Activated CD8-positive, alpha-beta memory T cell treated with anti-CD3 and anti-CD28 coated beads, Interleukin-2, amount 10 ng/mL, durations not matched to agents 7 days and 5 days (primary cell): ENCODE results near the gene NAB2. TPM values are rescaled to one million over a fixed set of nuclear protein-coding genes. Genes with fewer than 3 reads are reported as not detected.
A peak's percentile ranks its signal among the peaks of the same experiment; 100 is the strongest.

Source experiments
- ATAC-seq: fragments of 150-1000 bp; cut with Tn5 transposase; one replicate; pipeline ENCODE4 v1.10.0; 2021; ENCODE audit warnings: moderate library complexity
- CTCF ChIA-PET: fragments of 350-600 bp; sonication (Branson Sonifier 250); formaldehyde crosslinking; loops from one replicate; lab custom pipeline; 2021; ENCODE audit warnings: antibody characterized with exemption; lab: Charles Lee
- DNase-seq: peaks from one replicate; pipeline ENCODE4 v3.0.0-alpha.2; 2020
- H3K27ac Mint-ChIP-seq: one replicate; pipeline ENCODE4 v1.8.0; 2021; ENCODE audit warnings: mild to moderate bottlenecking, mixed read lengths
- H3K27me3 Mint-ChIP-seq: one replicate; pipeline ENCODE4 v1.8.0; 2021; ENCODE audit warnings: mixed read lengths
- H3K36me3 Mint-ChIP-seq: one replicate; pipeline ENCODE4 v1.8.0; 2021; ENCODE audit warnings: mild to moderate bottlenecking, mixed read lengths
- H3K4me1 Mint-ChIP-seq: one replicate; pipeline ENCODE4 v1.8.0; 2021; ENCODE audit warnings: mixed read lengths
- H3K4me3 Mint-ChIP-seq: one replicate; pipeline ENCODE4 v1.8.0; 2021; ENCODE audit warnings: mild to moderate bottlenecking, moderate library complexity, mixed read lengths
- H3K9me3 Mint-ChIP-seq: one replicate; pipeline ENCODE4 v1.8.0; 2022; ENCODE audit warnings: low read depth, mixed read lengths
- total RNA-seq, 2 experiments: library from RNA; stranded (reverse); gene quantifications; one replicate each; pipeline ENCODE4 v1.2.3, GENCODE V29; 2021

Gene NAB2
- total RNA-seq, 2 experiments from 2014 or later, result 10.0 to 31.1 TPM

- ATAC-seq (no peak), DNase-seq (no peak)
- Mint-ChIP-seq H3K27ac (no peak overlapping the region), H3K27me3 (no peaks in the 10 kb centered on the region), H3K4me3 (no peak overlapping the region), H3K9me3 (no peaks in the 10 kb centered on the region), H3K4me1 (no peaks in the 10 kb centered on the region), H3K36me3 (no peaks in the 10 kb centered on the region)
- CTCF ChIA-PET, result interaction anchor here (3.7 kb wide), 1 partner anchor 17 kb away, joined by 15 read pairs; no protein-coding TSS in a partner anchor
These were observed 52.3 kb downstream of the NAB2 start for GRCh38 chr12:57141249-57141648.

- H3K9me3 Mint-ChIP-seq, result no peaks in the 10 kb centered on the region
- H3K27me3 Mint-ChIP-seq, result no peaks in the 10 kb centered on the region
- no peaks in the 10 kb centered on the region for H3K4me1 Mint-ChIP-seq
- DNase-seq, result no peak
- no peak overlapping the region for H3K27ac Mint-ChIP-seq
- no peak overlapping the region for H3K4me3 Mint-ChIP-seq
- CTCF ChIA-PET, result interaction anchor here (3.7 kb wide), 1 partner anchor 18 kb away, joined by 15 read pairs; no protein-coding TSS in a partner anchor
- no peaks in the 10 kb centered on the region for H3K36me3 Mint-ChIP-seq
- no peak for ATAC-seq
These were observed 53.2 kb downstream of the NAB2 start for GRCh38 chr12:57142121-57142520.

- CTCF ChIA-PET, result interaction anchor here (3.7 kb wide), 1 partner anchor 18 kb away, joined by 15 read pairs; no protein-coding TSS in a partner anchor
- ATAC-seq (no peak), DNase-seq (no peak)
- H3K9me3 Mint-ChIP-seq, result no peaks in the 10 kb centered on the region
- H3K27me3 Mint-ChIP-seq, result no peaks in the 10 kb centered on the region
- no peaks in the 10 kb centered on the region for H3K4me1 Mint-ChIP-seq
- H3K36me3 Mint-ChIP-seq, result no peaks in the 10 kb centered on the region
- no peak overlapping the region for H3K4me3 Mint-ChIP-seq
- no peak overlapping the region for H3K27ac Mint-ChIP-seq
These were observed 53.8 kb downstream of the NAB2 start for GRCh38 chr12:57142727-57143126.

GRCh38 chr12:57143454-57143853 lies 54.5 kb downstream of the NAB2 start:
- Mint-ChIP-seq H3K4me3 (no peak overlapping the region), H3K27me3 (no peaks in the 10 kb centered on the region), H3K27ac (no peak overlapping the region), H3K4me1 (no peaks in the 10 kb centered on the region), H3K36me3 (no peaks in the 10 kb centered on the region), H3K9me3 (no peaks in the 10 kb centered on the region)
- ATAC-seq (peak; percentile 27), DNase-seq (no peak)
- CTCF ChIA-PET, result interaction anchor here (3.7 kb wide), 1 partner anchor 19 kb away, joined by 15 read pairs; no protein-coding TSS in a partner anchor

Other genes starting within 250 kb of the NAB2 start
- not detected for gene SDR9C7, start 154.7 kb upstream of the NAB2 start, total RNA-seq
- gene RDH16, start 131.5 kb upstream of the NAB2 start, total RNA-seq, result under 1 TPM; 0.35 to 0.91 TPM
- gene ZBTB39, start 82.6 kb upstream of the NAB2 start, total RNA-seq, result 1 to 10 TPM; 8.8 to 9.3 TPM
- gene TAC3, start 72.6 kb upstream of the NAB2 start, total RNA-seq, result not detected
- 1 to 10 TPM in 1 of 2 experiments, under 1 TPM in 1; 0.82 to 1.5 TPM for gene MYO1A, start 39.0 kb upstream of the NAB2 start, total RNA-seq
- 10 to 100 TPM; 60.5 to 66.1 TPM for gene NEMP1, start 10.3 kb upstream of the NAB2 start, total RNA-seq
- 100 to 1,000 TPM in 1 of 2 experiments, 10 to 100 TPM in 1; 99.1 to 104 TPM for gene STAT6, start 22.2 kb downstream of the NAB2 start, total RNA-seq
- under 1 TPM; 0.33 to 0.85 TPM for gene LRP1, start 39.4 kb downstream of the NAB2 start, total RNA-seq
- gene LRP1-AS, start 58.5 kb downstream of the NAB2 start, total RNA-seq, result not detected
- gene NXPH4, start 127.7 kb downstream of the NAB2 start, total RNA-seq, result under 1 TPM; 0.58 to 0.68 TPM
- gene SHMT2, start 140.6 kb downstream of the NAB2 start, total RNA-seq, result 100 to 1,000 TPM; 194 to 357 TPM
- 10 to 100 TPM in 1 of 2 experiments, 1 to 10 TPM in 1; 5.4 to 10.0 TPM for gene STAC3, start 162.1 kb downstream of the NAB2 start, total RNA-seq